GM12878 (cell line): ENCODE results near the gene APOA5. TPM values are rescaled to one million over a fixed set of nuclear protein-coding genes. Genes with fewer than 3 reads are reported as not detected.
"Not testable (repeated sequence)": the region's sequence is repeated elsewhere in the genome, so short reads cannot be mapped to it uniquely, and the experiment has no call there.

ENCODE experiments used
- ATAC-seq: fragments of 200-7000 bp; cut with Tn5 transposase; 3 replicates; pipeline ENCODE4 v1.9.1; 2020; ENCODE audit warnings: mild to moderate bottlenecking, moderate library complexity
- BruUV-seq: library from RNA; stranded (reverse); fragments of 400-500 nt; replicated peaks from 2 replicates; lab custom pipeline; 2021; lab: Mats Ljungman, UMichigan
- CTCF ChIA-PET: fragments of 300-600 bp; sonication (Branson Sonifier 250); formaldehyde crosslinking; extraction: SDS; loops from one replicate; lab custom pipeline; 2021; ENCODE audit warnings: inconsistent platforms; lab: Yijun Ruan, JAX
- POLR2A ChIA-PET: fragments of 350-600 bp; formaldehyde crosslinking; extraction: SDS; loops from one replicate; lab custom pipeline; 2021; ENCODE audit warnings: inconsistent platforms; lab: Charles Lee
- RAD21 ChIA-PET: fragments of 300-600 bp; sonication (Branson Sonifier 250); formaldehyde crosslinking; loops from one replicate; lab custom pipeline; 2023; ENCODE audit warnings: antibody characterized with exemption; ENCODE audit not compliant: unreplicated experiment; lab: Charles Lee
- SMC1A ChIA-PET: fragments of 300-600 bp; sonication (Branson Sonifier 250); formaldehyde crosslinking; loops from one replicate; lab custom pipeline; 2023; ENCODE audit not compliant: unreplicated experiment, uncharacterized antibody; lab: Charles Lee
- DNase-seq: peaks from one replicate; pipeline ENCODE4 v3.0.0-alpha.2; 2011; ENCODE audit warnings: low read depth, low spot score
- FAIRE-seq: peaks from 3 replicates; lab custom pipeline; 2011; peaks lifted over from hg19 to GRCh38; lab: Jason Lieb, UNC
- H2AFZ ChIP-seq: 2 replicates; pipeline ENCODE4 v1.6.0; 2011; ENCODE audit warnings: low read depth, low read length, control low read depth; ENCODE audit not compliant: control insufficient read depth
- H3K27ac ChIP-seq: 2 replicates; pipeline ENCODE4 v1.5.1; 2011; ENCODE audit warnings: control low read depth; ENCODE audit not compliant: control insufficient read depth, insufficient read depth
- H3K27me3 ChIP-seq, 2 experiments: replicated peaks in 1 of 2; 2 replicates each; pipeline versions ENCODE4 v1.6.0 to v1.6.1; 2011; ENCODE audit warnings: low read length in 1 of 2; ENCODE audit not compliant: control insufficient read depth in 2 of 2, insufficient read depth in 2 of 2
- H3K36me3 ChIP-seq, 2 experiments: 2 replicates each; pipeline ENCODE4 v1.5.1; 2011; ENCODE audit warnings: low read length in 1 of 2; ENCODE audit not compliant: control insufficient read depth in 2 of 2, insufficient read depth in 2 of 2
- H3K4me1 ChIP-seq: 2 replicates; pipeline ENCODE4 v1.6.1; 2011; ENCODE audit warnings: mild to moderate bottlenecking, low read length, moderate library complexity, mixed read lengths; ENCODE audit not compliant: control insufficient read depth, insufficient read depth
- H3K4me2 ChIP-seq: 2 replicates; pipeline ENCODE4 v1.6.0; 2011; ENCODE audit warnings: control low read depth; ENCODE audit not compliant: control insufficient read depth, insufficient read depth
- H3K4me3 ChIP-seq: fragments of 200-600 bp; sonication (generic); 2 replicates; pipeline ENCODE4 v1.5.1; 2016
- H3K79me2 ChIP-seq: 2 replicates; pipeline ENCODE4 v1.6.0; 2011; ENCODE audit warnings: low read length; ENCODE audit not compliant: control insufficient read depth, insufficient read depth
- H3K9ac ChIP-seq: 2 replicates; pipeline ENCODE4 v1.8.0; 2011; ENCODE audit warnings: low read length, control low read depth, mixed read lengths; ENCODE audit not compliant: control insufficient read depth, insufficient read depth
- H3K9me3 ChIP-seq: replicated peaks from 3 replicates; pipeline ENCODE4 v1.5.1; 2011; ENCODE audit warnings: mild to moderate bottlenecking, low read length; ENCODE audit not compliant: control insufficient read depth, insufficient read depth
- H4K20me1 ChIP-seq: 2 replicates; pipeline ENCODE4 v1.6.0; 2011; ENCODE audit not compliant: control insufficient read depth, insufficient read depth
- ATF3 ChIP-seq: IDR thresholded peaks from 2 replicates; pipeline ENCODE4 v1.6.1; 2011; ENCODE audit warnings: low read depth, mild to moderate bottlenecking, low read length, moderate library complexity, borderline replicate concordance; ENCODE audit errors: extremely low read depth
- CHD4 ChIP-seq: fragments of 200-600 bp; sonication (generic); IDR thresholded peaks from 2 replicates; pipeline ENCODE4 v1.6.1; 2016; ENCODE audit warnings: mild to moderate bottlenecking
- ELK1 ChIP-seq: IDR thresholded peaks from 2 replicates; pipeline ENCODE4 v1.6.1; 2012; ENCODE audit warnings: low read depth, low read length, improper control_type of control experiment
- RAD51 ChIP-seq: fragments of 450-650 bp; IDR thresholded peaks from 2 replicates; pipeline ENCODE4 v1.6.1; 2016; ENCODE audit warnings: moderate library complexity, mild to moderate bottlenecking, inconsistent platforms
- ZBED1 ChIP-seq: IDR thresholded peaks from 2 replicates; pipeline ENCODE4 v1.6.1; 2016; ENCODE audit warnings: borderline replicate concordance
- ZNF274 ChIP-seq: IDR thresholded peaks from one replicate; pipeline ENCODE4 v1.8.0; 2011; ENCODE audit not compliant: insufficient read length, insufficient read depth
- WGBS: methylation state at CpG from one replicate; pipeline ENCODE4 v1.1.6; 2016; ENCODE audit warnings: low lambda C conversion rate; ENCODE audit not compliant: insufficient replicate concordance, insufficient coverage; ENCODE audit errors: missing lambda C conversion rate; 5-methylcytosine and 5-hydroxymethylcytosine counted together
- in situ Hi-C: fragments of 300-500 bp; cut with MboI; formaldehyde crosslinking; loops from 9 replicates; pipeline ENCODE4 v1.14.3; 2018; ENCODE audit warnings: mixed read lengths
- intact Hi-C: fragments of 100-400 bp; cut with micrococcal nuclease; formaldehyde crosslinking; loops from one replicate; pipeline ENCODE4 v1.14.2; 2022; ENCODE audit not compliant: unreplicated experiment
- polyA plus RNA-seq, 11 experiments: library from polyadenylated mRNA; depleted of rRNA in 4 of 11; unstranded in 6 of 11; stranded (reverse) in 5 of 11; fragments of >200 nt; fragmentation: Nextera tagmentation in 4 of 11; fragmentation: Illumina TruSeq in 1 of 11; extraction: Ambion mirVana in 4 of 11; extraction: Trizol in 1 of 11; gene quantifications; 1 replicate in 1 of 11; 2 replicates in 10 of 11; pipeline versions ENCODE4 v1.2.1 to v1.2.3, GENCODE V29; 2011 to 2016; ENCODE audit warnings: inconsistent platforms in 2 of 11, missing spikeins in 2 of 11, low read depth in 1 of 11
- total RNA-seq, 4 experiments: library from RNA; depleted of rRNA in 3 of 4; stranded (reverse); fragments of >200 nt in 3 of 4; fragmentation: Illumina TruSeq in 1 of 4; extraction: Trizol in 1 of 4; gene quantifications; 2 replicates each; pipeline versions ENCODE4 v1.2.1 to v1.2.3, GENCODE V29; 2013 to 2021
- TF ChIP-seq, protein P1 (sequence below): IDR thresholded peaks from 2 replicates; pipeline ENCODE4 v1.6.1; 2012; ENCODE audit warnings: mild to moderate bottlenecking, low read depth, low read length
- TF ChIP-seq, protein P2 (sequence below): fragments of 450-650 bp; formaldehyde crosslinking; IDR thresholded peaks from 2 replicates; pipeline ENCODE4 v1.4.0; 2020; ENCODE audit warnings: mild to moderate bottlenecking, moderate library complexity

APOA5 gene
- total and polyA plus RNA-seq, 10 of the 15 experiments (the other 5 are each of a cell fraction or from before 2014, with no cell fraction given): 0.15 TPM; not detected in 9

GRCh38 chr11:116801662-116802061, 10.0 kb upstream of the APOA5 start:
- H3K4me1 ChIP-seq, RAD21 ChIA-PET, in situ Hi-C loops, POLR2A ChIA-PET, H3K4me3 ChIP-seq, H3K36me3 ChIP-seq, intact Hi-C loops, ATAC-seq, DNase-seq, BruUV-seq, H3K4me2 ChIP-seq, H3K27me3 ChIP-seq, H3K9me3 ChIP-seq, H3K79me2 ChIP-seq, H3K27ac ChIP-seq, H4K20me1 ChIP-seq, H2AFZ ChIP-seq, H3K9ac ChIP-seq, FAIRE-seq, SMC1A ChIA-PET: not testable (repeated sequence)
- CTCF ChIA-PET: interaction anchor here (1.0 to 2.5 kb wide), 2 partner anchors 11 to 425 kb away, joined by 3 to 10 read pairs; partner anchors contain the start of gene APOA5

DNA sequence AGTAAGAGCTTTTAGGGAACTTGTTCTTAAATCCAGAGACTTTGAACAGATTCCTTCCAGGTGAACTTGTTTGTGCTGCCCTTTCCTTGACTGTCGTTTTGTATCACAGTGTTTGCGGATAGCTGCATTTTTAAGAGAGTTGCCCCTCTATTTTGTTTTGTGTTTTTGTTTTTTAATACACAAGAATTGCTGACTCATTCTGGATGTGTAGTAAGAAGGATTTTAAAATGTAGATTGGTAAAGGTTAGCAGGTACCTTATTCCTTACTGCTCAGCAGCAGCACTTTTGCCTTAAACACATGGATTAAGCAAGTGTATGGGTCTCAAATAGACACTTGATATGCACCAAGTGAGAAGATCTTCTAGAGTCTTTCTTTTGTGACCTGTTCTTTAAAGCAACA, 8.9 kb upstream of the APOA5 start:
- in situ Hi-C loops: no loop called here
- H3K4me2 ChIP-seq: no peak overlapping the region
- no peak overlapping the region for H3K27ac ChIP-seq
- BruUV-seq: no TSS peak
- no peak overlapping the region for H2AFZ ChIP-seq
- intact Hi-C loops: no loop called here
- H4K20me1 ChIP-seq: no peaks in the 10 kb centered on the region
- ChIA-PET SMC1A (interaction anchor here (1.3 kb wide), 1 partner anchor 35 kb away, joined by 5 read pairs; no protein-coding TSS in a partner anchor), CTCF (interaction anchor here (0.7 to 1.5 kb wide), 4 partner anchors 9 to 296 kb away, joined by 3 to 5 read pairs (median 4); partner anchors contain the start of gene APOA5), RAD21 (no interaction called here), POLR2A (no interaction called here)
- FAIRE-seq: no peak
- H3K4me1 ChIP-seq: no peaks in the 10 kb centered on the region
- DNase-seq: no peak
- no peak overlapping the region for H3K9ac ChIP-seq
- H3K36me3 ChIP-seq: no peaks in the 10 kb centered on the region
- no peak overlapping the region for H3K4me3 ChIP-seq
- 96% methylated on average over 2 of the region's 2 CpGs for WGBS
- no peak for ATAC-seq
- H3K27me3 ChIP-seq: no peaks in the 10 kb centered on the region; a peak in 2 of 4 replicates
- H3K79me2 ChIP-seq: no peaks in the 10 kb centered on the region
- H3K9me3 ChIP-seq: no peaks in the 10 kb centered on the region
- TF ChIP-seq CHD4 (no peak), ZNF274 (no peak), ZBED1 (no peak), ATF3 (no peak), RAD51 (no peak), ELK1 (no peak)
- TF ChIP-seq, protein P1, sequence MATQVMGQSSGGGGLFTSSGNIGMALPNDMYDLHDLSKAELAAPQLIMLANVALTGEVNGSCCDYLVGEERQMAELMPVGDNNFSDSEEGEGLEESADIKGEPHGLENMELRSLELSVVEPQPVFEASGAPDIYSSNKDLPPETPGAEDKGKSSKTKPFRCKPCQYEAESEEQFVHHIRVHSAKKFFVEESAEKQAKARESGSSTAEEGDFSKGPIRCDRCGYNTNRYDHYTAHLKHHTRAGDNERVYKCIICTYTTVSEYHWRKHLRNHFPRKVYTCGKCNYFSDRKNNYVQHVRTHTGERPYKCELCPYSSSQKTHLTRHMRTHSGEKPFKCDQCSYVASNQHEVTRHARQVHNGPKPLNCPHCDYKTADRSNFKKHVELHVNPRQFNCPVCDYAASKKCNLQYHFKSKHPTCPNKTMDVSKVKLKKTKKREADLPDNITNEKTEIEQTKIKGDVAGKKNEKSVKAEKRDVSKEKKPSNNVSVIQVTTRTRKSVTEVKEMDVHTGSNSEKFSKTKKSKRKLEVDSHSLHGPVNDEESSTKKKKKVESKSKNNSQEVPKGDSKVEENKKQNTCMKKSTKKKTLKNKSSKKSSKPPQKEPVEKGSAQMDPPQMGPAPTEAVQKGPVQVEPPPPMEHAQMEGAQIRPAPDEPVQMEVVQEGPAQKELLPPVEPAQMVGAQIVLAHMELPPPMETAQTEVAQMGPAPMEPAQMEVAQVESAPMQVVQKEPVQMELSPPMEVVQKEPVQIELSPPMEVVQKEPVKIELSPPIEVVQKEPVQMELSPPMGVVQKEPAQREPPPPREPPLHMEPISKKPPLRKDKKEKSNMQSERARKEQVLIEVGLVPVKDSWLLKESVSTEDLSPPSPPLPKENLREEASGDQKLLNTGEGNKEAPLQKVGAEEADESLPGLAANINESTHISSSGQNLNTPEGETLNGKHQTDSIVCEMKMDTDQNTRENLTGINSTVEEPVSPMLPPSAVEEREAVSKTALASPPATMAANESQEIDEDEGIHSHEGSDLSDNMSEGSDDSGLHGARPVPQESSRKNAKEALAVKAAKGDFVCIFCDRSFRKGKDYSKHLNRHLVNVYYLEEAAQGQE: no peak
- TF ChIP-seq, protein P2, sequence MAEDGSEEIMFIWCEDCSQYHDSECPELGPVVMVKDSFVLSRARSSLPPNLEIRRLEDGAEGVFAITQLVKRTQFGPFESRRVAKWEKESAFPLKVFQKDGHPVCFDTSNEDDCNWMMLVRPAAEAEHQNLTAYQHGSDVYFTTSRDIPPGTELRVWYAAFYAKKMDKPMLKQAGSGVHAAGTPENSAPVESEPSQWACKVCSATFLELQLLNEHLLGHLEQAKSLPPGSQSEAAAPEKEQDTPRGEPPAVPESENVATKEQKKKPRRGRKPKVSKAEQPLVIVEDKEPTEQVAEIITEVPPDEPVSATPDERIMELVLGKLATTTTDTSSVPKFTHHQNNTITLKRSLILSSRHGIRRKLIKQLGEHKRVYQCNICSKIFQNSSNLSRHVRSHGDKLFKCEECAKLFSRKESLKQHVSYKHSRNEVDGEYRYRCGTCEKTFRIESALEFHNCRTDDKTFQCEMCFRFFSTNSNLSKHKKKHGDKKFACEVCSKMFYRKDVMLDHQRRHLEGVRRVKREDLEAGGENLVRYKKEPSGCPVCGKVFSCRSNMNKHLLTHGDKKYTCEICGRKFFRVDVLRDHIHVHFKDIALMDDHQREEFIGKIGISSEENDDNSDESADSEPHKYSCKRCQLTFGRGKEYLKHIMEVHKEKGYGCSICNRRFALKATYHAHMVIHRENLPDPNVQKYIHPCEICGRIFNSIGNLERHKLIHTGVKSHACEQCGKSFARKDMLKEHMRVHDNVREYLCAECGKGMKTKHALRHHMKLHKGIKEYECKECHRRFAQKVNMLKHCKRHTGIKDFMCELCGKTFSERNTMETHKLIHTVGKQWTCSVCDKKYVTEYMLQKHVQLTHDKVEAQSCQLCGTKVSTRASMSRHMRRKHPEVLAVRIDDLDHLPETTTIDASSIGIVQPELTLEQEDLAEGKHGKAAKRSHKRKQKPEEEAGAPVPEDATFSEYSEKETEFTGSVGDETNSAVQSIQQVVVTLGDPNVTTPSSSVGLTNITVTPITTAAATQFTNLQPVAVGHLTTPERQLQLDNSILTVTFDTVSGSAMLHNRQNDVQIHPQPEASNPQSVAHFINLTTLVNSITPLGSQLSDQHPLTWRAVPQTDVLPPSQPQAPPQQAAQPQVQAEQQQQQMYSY (CRISPR knock-in tag): no peak
